Measurements from ENCODE around the gene LTBP1. TPM values are rescaled to one million over a fixed set of nuclear protein-coding genes. Genes with fewer than 3 reads are reported as not detected.

LTBP1 gene
- total RNA-seq, 2 experiments from 2014 or later: 0.18 TPM; not detected in 1

DNA sequence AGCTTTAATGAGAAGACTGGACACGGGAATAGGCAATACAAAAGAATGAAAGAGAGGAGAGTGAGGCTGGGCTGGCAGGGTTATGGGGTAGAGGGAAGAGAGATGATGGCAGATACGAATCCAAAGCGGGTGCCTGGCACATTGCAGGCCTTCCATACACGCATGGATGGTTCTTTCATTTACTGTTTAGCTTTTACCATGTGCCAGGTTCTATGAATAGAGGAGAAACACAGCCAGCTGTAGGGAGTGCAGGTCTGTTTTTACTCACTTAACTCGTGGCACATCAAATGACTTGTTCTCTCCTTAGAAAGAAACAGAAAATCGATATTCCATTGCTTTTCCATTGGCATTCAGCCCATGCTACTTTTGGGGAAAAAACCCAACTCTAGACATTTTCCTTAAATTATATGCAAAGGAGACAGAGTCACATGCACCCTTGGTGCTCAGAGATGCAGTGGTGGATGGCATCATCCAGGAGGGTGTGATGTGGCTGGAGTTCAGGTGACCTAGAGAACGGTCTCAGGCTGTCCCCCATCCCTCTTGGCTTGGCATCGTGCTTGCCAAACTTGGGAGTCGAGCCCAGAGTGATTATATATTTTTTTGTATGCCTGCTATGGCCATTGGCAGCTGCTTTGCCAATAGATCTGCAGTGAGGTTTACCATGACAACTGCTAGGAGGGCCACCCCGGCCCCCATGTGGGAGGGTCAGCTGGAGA lies 6.2 kb downstream of the LTBP1 start:
- Mint-ChIP-seq H3K9me3 (no peaks in the 10 kb centered on the region), H3K27me3 (peaks cover 37% of the 10 kb centered on the region), H3K4me3 (no peak overlapping the region), H3K27ac (no peak overlapping the region), H3K4me1 (ENCODE audit: low read depth) (peaks cover 6% of the 10 kb centered on the region), H3K36me3 (ENCODE audit: low read depth) (no peaks in the 10 kb centered on the region)
- intact Hi-C loops (cut with micrococcal nuclease): no loop called here
- TF ChIP-seq, protein P1, sequence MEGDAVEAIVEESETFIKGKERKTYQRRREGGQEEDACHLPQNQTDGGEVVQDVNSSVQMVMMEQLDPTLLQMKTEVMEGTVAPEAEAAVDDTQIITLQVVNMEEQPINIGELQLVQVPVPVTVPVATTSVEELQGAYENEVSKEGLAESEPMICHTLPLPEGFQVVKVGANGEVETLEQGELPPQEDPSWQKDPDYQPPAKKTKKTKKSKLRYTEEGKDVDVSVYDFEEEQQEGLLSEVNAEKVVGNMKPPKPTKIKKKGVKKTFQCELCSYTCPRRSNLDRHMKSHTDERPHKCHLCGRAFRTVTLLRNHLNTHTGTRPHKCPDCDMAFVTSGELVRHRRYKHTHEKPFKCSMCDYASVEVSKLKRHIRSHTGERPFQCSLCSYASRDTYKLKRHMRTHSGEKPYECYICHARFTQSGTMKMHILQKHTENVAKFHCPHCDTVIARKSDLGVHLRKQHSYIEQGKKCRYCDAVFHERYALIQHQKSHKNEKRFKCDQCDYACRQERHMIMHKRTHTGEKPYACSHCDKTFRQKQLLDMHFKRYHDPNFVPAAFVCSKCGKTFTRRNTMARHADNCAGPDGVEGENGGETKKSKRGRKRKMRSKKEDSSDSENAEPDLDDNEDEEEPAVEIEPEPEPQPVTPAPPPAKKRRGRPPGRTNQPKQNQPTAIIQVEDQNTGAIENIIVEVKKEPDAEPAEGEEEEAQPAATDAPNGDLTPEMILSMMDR (IDR thresholded peaks at IDR 0.05): no peak
- ATAC-seq: no peak
- ChIA-PET POLR2A (no interaction called here), CTCF (no interaction called here)
- DNase-seq: no peak

DNA sequence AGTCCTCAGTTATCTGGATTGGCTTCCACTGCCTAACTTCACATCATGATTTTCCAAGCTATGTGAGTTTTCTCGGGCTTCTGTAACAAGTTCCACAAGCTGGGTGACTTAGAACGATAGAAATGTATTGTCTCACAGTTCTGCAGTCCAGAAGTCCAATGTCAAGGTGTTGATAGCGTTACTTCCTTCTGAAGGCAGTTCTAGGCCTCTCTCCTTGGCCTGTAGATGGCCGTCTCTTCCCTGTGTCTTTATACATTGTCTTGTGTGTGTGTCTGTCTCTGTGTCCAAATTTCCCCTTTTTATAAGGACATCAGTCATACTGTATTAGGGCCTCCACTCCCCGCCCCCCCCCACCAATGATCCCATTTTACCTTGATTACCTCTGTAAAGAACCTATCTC lies 7.5 kb downstream of the LTBP1 start:
- DNase-seq: no peak
- peaks cover 3% of the 10 kb centered on the region for H3K4me1 Mint-ChIP-seq (ENCODE audit: low read depth)
- TF ChIP-seq, protein P1 (IDR thresholded peaks at IDR 0.05): no peak
- peaks cover 27% of the 10 kb centered on the region for H3K27me3 Mint-ChIP-seq
- intact Hi-C loops (cut with micrococcal nuclease): no loop called here
- no peaks in the 10 kb centered on the region for H3K9me3 Mint-ChIP-seq
- ChIA-PET CTCF (no interaction called here), POLR2A (interaction anchor here (0.9 kb wide), 1 partner anchor 12 kb away, joined by 3 read pairs; no protein-coding TSS in a partner anchor)
- H3K4me3 Mint-ChIP-seq: no peak overlapping the region
- no peaks in the 10 kb centered on the region for H3K36me3 Mint-ChIP-seq (ENCODE audit: low read depth)
- ATAC-seq: no peak
- no peak overlapping the region for H3K27ac Mint-ChIP-seq

DNA sequence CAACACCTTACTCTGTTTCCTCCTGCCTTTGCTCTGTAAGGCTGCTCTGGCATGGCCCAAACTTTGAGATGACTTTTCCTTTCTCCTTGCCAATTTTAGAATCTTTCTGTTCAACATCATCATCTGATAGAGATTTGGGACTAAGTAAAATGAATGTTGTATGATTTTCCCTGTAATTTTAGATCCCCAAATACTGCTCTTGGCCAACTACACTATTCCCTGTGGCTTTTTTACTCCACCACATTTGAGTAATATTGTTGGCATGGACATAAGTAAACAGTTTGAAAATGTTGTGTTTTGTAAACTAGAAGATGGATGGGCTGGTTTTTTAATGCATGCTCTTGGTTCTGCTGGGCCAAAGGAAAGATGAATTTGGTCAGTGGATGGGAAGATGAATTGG lies 12.1 kb downstream of the LTBP1 start:
- intact Hi-C loops (cut with micrococcal nuclease): no loop called here
- ATAC-seq (no peak), DNase-seq (no peak)
- H3K36me3 Mint-ChIP-seq (ENCODE audit: low read depth): no peaks in the 10 kb centered on the region
- no peaks in the 10 kb centered on the region for H3K4me1 Mint-ChIP-seq (ENCODE audit: low read depth)
- CTCF ChIA-PET: no interaction called here
- H3K4me3 Mint-ChIP-seq: no peak overlapping the region
- POLR2A ChIA-PET: no interaction called here
- TF ChIP-seq, protein P1 (IDR thresholded peaks at IDR 0.05): no peak
- no peaks in the 10 kb centered on the region for H3K9me3 Mint-ChIP-seq
- peaks cover 5% of the 10 kb centered on the region for H3K27me3 Mint-ChIP-seq
- no peak overlapping the region for H3K27ac Mint-ChIP-seq

DNA sequence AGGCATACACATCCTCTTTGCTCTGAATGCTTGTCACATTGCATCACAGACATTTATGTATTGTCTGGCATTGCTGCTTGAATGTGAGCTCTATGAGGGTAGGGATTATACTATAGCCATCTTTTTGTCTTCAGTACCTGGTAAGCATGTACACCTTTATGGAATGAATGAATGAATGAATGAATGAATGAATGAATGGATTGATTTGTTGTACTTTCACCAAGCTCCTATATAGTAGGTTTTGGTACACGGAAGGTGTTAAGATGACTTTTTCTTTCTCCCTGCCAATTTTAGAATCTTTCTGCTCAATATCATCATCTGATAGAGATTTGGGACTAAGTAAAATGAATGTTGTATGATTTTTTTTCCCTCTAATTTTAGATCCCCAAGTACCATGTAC lies 13.5 kb downstream of the LTBP1 start:
- Mint-ChIP-seq H3K36me3 (ENCODE audit: low read depth) (no peaks in the 10 kb centered on the region), H3K4me1 (ENCODE audit: low read depth) (no peaks in the 10 kb centered on the region), H3K27ac (no peak overlapping the region), H3K27me3 (peaks cover 5% of the 10 kb centered on the region), H3K4me3 (no peak overlapping the region), H3K9me3 (no peaks in the 10 kb centered on the region)
- no peak for ATAC-seq
- TF ChIP-seq, protein P1 (IDR thresholded peaks at IDR 0.05): no peak
- CTCF ChIA-PET: no interaction called here
- no peak for DNase-seq
- POLR2A ChIA-PET: no interaction called here
- intact Hi-C loops (cut with micrococcal nuclease): no loop called here

DNA sequence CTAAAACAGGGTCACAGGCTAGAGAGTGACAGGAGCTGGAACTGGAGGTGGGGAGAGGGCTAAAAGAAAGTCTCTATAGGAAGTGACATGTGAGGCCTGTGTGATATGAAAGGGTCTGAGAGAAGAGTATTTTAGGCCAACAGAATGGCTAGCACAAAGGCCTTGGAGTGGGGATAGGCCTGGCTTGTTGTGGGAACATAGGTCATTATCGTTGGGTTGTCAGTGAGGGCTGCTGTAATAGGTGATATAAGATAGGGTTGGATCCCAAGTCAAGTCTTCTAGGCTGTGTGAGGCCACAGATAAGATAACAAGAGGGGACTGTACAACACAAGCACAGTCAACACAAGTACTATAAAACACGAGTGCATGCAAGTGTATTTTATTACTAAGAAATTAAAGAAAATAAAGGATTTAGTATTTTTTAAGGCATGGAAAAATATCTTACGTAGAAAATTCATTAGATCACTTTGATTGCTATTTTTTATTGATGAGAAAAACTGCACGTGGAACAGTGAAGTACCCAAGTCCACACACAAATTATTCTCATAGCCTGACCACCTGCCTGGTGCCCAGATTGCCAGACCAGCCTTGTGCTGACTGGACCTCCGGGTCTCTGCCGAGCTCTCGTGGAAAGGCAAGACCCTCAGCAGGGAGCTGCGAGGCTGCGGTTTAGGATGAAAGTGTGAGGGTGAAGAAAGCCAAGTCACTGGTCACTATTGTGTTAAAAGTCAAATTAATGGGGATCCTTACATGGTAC lies 14.1 kb downstream of the LTBP1 start:
- intact Hi-C loops (cut with micrococcal nuclease): no loop called here
- TF ChIP-seq, protein P1 (IDR thresholded peaks at IDR 0.05): no peak
- Mint-ChIP-seq H3K27ac (no peak overlapping the region), H3K4me1 (ENCODE audit: low read depth) (no peaks in the 10 kb centered on the region), H3K27me3 (peaks cover 5% of the 10 kb centered on the region), H3K4me3 (no peak overlapping the region), H3K36me3 (ENCODE audit: low read depth) (no peaks in the 10 kb centered on the region), H3K9me3 (no peaks in the 10 kb centered on the region)
- no peak for ATAC-seq
- DNase-seq: no peak
- POLR2A ChIA-PET: no interaction called here
- CTCF ChIA-PET: no interaction called here
